Stomach (tissue), 9 donors: Measurements from ENCODE around the gene CADM3. TPM values are rescaled to one million over a fixed set of nuclear protein-coding genes. Genes with fewer than 3 reads are reported as not detected.

Experiments used
- DNase-seq, 2 donors: peaks; one replicate each; pipeline versions ENCODE4 v3.0.0 to v3.0.0-alpha.2; 2013 to 2019
- H3K27ac ChIP-seq, 5 donors: fragments of 200-600 bp in 4 of 5; sonication (generic) in 4 of 5; one replicate each; pipeline ENCODE4 v1.5.1; 2013 to 2019; ENCODE audit warnings: mild to moderate bottlenecking in 1 of 5, moderate library complexity in 1 of 5
- H3K27me3 ChIP-seq, 3 donors: fragments of 200-600 bp; sonication (generic); one replicate each; pipeline ENCODE4 v1.5.1; 2017 to 2019; ENCODE audit warnings: mixed run types in 1 of 3
- H3K36me3 ChIP-seq, 4 donors: fragments of 200-600 bp; sonication (generic); 1 replicate in 3 of 4; 2 replicates in 1 of 4; pipeline ENCODE4 v1.5.1; 2016 to 2019
- H3K4me1 ChIP-seq, 4 donors: fragments of 200-600 bp; sonication (generic); one replicate each; pipeline ENCODE4 v1.5.1; 2016 to 2019
- H3K4me3 ChIP-seq, 4 donors: fragments of 200-600 bp; sonication (generic) in 3 of 4; one replicate each; pipeline ENCODE4 v1.5.1; 2016 to 2019; ENCODE audit warnings: mild to moderate bottlenecking in 1 of 4
- H3K9me3 ChIP-seq, 4 donors: fragments of 200-600 bp; sonication (generic); one replicate each; pipeline ENCODE4 v1.5.1; 2016 to 2019
- CTCF ChIP-seq, 7 experiments: fragments of 450-650 bp in 4 of 7; fragments of 200-600 bp in 3 of 7; sonication (generic) in 3 of 7; IDR thresholded peaks; one replicate each; pipeline ENCODE4 v1.5.1; 2016 to 2019; ENCODE audit warnings: antibody characterized with exemption in 7 of 7, control low read depth in 2 of 7, mild to moderate bottlenecking in 1 of 7
- EP300 ChIP-seq: sonication (generic); formaldehyde crosslinking; IDR thresholded peaks from one replicate; pipeline ENCODE4 v1.6.1; 2017; ENCODE audit warnings: antibody characterized with exemption
- POLR2A ChIP-seq, 4 donors: fragments of 450-650 bp; IDR thresholded peaks; one replicate each; pipeline ENCODE4 v1.6.1; 2016; ENCODE audit warnings: antibody characterized with exemption in 4 of 4, control low read depth in 2 of 4, mild to moderate bottlenecking in 1 of 4, moderate library complexity in 1 of 4
- POLR2AphosphoS5 ChIP-seq, 3 donors: sonication (generic); formaldehyde crosslinking; IDR thresholded peaks; one replicate each; pipeline ENCODE4 v1.6.1; 2016; ENCODE audit warnings: antibody characterized with exemption in 3 of 3
- WGBS, 5 donors: extraction: QIAGEN DNeasy Blood & Tissue Kit in 3 of 5; methylation state at CpG; one replicate each; pipeline versions ENCODE4 v1.1.5 to v1.1.7; 2013 to 2018; 5-methylcytosine and 5-hydroxymethylcytosine counted together
- intact Hi-C: fragments of 100-400 bp; cut with DNase I; formaldehyde crosslinking; loops from one replicate; pipeline ENCODE4 v1.15.1; 2023; ENCODE audit warnings: low total_unique reads
- polyA plus RNA-seq, 3 donors: library from polyadenylated mRNA; stranded (reverse); fragments of 200-250 nt; gene quantifications; one replicate each; pipeline ENCODE4 v1.2.3, GENCODE V29; 2013
- total RNA-seq, 5 donors: library from RNA; depleted of rRNA; stranded (reverse); fragments of >200 nt; gene quantifications; one replicate each; pipeline versions ENCODE4 v1.1.0 to v1.2.3, GENCODE V29; 2014 to 2016
- donor health status: healthy with polysubstance abuse.
- donor health status: Bipolar disorder and iron deficiency.
- donor health status: healthy.

The CADM3 gene
- total and polyA plus RNA-seq, 8 donors = 1.8 to 10.3 (median 5.8) TPM

DNA sequence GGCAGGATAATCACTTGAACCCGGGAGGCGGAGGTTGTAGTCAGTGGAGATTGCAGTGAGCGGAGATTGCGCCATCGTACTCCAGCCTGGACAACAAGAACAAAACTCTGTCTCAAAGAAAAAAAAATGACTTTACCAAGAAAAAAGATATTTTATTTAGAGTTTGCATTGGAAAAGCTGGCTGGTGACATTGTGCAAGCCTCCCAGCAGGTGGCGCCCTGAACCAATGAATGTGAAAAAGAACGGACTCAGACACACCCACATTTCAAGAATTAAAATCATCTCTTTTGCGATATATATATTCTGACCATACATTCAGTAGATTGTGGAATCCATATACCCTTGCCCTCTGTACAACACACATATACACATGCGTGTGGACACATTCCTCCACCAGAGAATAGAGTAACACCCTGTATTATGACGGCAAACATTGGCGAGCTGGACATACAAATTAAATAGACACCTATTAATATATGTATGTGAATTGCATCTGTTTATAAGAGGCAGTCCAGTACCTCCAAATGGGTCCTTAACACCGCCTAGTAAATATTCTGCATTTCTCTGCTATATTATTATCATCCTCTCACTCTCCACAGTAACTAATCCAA lies 39.0 kb upstream of the CADM3 start:
- 51 to 57% (median 54%) methylated on average over 12 of the region's 12 CpGs for WGBS, 5 donors
- intact Hi-C loops = no loop called here

GRCh38 chr1:159140474-159140873 lies 30.9 kb upstream of the CADM3 start:
- Histone ChIP-seq H3K4me3 (no peak overlapping the region), H3K36me3 (no peaks in the 10 kb centered on the region), H3K9me3 (no peaks in the 10 kb centered on the region), H3K27ac (no peak overlapping the region), H3K4me1 (peaks cover 0 to 3% (median 0%) of the 10 kb centered on the region in 4 donors), H3K27me3 (peaks cover 0 to 68% (median 16%) of the 10 kb centered on the region in 3 donors)
- 49 to 61% (median 57%) methylated on average over 7 of the region's 7 CpGs for WGBS, 5 donors
- no peak for DNase-seq
- intact Hi-C loops = no loop called here
- no peak for TF ChIP-seq EP300
- no peak for TF ChIP-seq POLR2AphosphoS5 (IDR thresholded peaks at IDR 0.05)
- TF ChIP-seq POLR2A (IDR thresholded peaks at IDR 0.05) = no peak
- TF ChIP-seq CTCF (IDR thresholded peaks at IDR 0.05) = no peak

More for the DNA sequence above, 39.0 kb upstream of the CADM3 start:
- Histone ChIP-seq H3K4me1 (no peaks in the 10 kb centered on the region), H3K36me3 (no peaks in the 10 kb centered on the region), H3K27me3 (peaks cover 0 to 8% (median 0%) of the 10 kb centered on the region in 3 donors), H3K4me3 (no peak overlapping the region), H3K9me3 (no peaks in the 10 kb centered on the region), H3K27ac (no peak overlapping the region)
- no peak for TF ChIP-seq EP300
- no peak for TF ChIP-seq POLR2A (IDR thresholded peaks at IDR 0.05)
- peak in 4 of 7 experiments; percentile 55 to 77 (median 72) for TF ChIP-seq CTCF (IDR thresholded peaks at IDR 0.05)
- TF ChIP-seq POLR2AphosphoS5 (IDR thresholded peaks at IDR 0.05) = no peak
- DNase-seq = peak; percentile 51 to 78

DNA sequence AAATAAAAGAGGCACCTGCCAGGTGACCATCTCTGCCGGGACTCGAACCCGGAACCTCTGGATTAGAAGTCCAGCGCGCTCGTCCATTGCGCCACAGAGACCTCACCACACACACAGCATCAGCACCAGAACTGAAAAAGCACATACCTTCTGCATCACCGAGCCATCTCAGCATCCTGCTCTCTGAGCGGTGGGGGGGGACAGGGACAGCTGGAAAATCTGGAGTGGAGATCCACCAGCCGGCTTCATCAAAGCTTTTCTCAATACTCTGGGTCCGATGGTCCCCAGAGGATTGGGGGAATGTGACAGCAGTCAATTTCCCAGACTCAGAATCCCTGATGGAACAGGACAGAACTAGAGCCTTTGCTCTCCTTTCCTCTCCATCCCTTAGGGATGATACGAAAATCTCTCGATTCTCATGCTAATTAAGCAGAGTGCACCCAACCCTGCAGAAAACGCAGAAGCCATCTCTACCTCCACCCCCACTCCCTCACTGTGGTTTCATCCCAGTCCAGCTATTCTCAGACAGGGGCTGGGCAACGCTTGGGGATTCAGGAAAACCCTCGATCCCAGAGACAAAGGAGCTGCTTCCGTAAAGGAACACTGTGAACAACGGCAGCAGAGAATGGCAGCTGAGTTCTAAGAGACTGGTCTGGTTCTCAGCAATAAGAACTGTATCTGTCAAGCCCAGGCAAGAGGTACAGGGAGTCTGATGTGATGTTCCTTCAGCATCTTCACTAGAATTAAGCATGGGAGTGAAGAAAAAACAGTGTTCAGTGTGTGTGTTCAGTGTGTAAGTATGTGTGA lies 29.6 kb upstream of the CADM3 start:
- Histone ChIP-seq H3K36me3 (no peaks in the 10 kb centered on the region), H3K4me3 (no peak overlapping the region), H3K4me1 (peaks cover 0 to 3% (median 0%) of the 10 kb centered on the region in 4 donors), H3K9me3 (no peaks in the 10 kb centered on the region), H3K27ac (no peak overlapping the region), H3K27me3 (peaks cover 0 to 65% (median 16%) of the 10 kb centered on the region in 3 donors)
- peak in 1 of 2 donors; percentile 45 for DNase-seq
- no peak for TF ChIP-seq CTCF (IDR thresholded peaks at IDR 0.05)
- TF ChIP-seq POLR2A (IDR thresholded peaks at IDR 0.05) = no peak
- TF ChIP-seq EP300 = no peak
- intact Hi-C loops = no loop called here
- 32 to 50% (median 48%) methylated on average over 18 of the region's 18 CpGs for WGBS, 5 donors

GRCh38 chr1:159142391-159142663 lies 29.1 kb upstream of the CADM3 start:
- DNase-seq = no peak
- Histone ChIP-seq H3K27ac (no peak overlapping the region), H3K27me3 (peaks cover 0 to 60% (median 16%) of the 10 kb centered on the region in 3 donors), H3K4me1 (peaks cover 0 to 3% (median 0%) of the 10 kb centered on the region in 4 donors), H3K9me3 (no peaks in the 10 kb centered on the region), H3K36me3 (no peaks in the 10 kb centered on the region), H3K4me3 (no peak overlapping the region)
- no peak for TF ChIP-seq CTCF (IDR thresholded peaks at IDR 0.05)
- WGBS, 5 donors = 30 to 68% (median 47%) methylated on average over 2 of the region's 2 CpGs
- intact Hi-C loops = no loop called here
